Central memory CD4-positive, alpha-beta T cell (primary cell): ENCODE data around the gene AQP11.
"Not testable (repeated sequence)": the region's sequence is repeated elsewhere in the genome, so short reads cannot be mapped to it uniquely, and the experiment has no call there.

ENCODE experiments used
- DNase-seq: peaks from one replicate; pipeline ENCODE4 v3.0.0; 2022

The AQP11 gene

GRCh38 chr11:77593883-77594282 lies 4.1 kb downstream of the AQP11 start:
- no peak for DNase-seq

GRCh38 chr11:77596626-77597025 lies 6.9 kb downstream of the AQP11 start:
- no peak for DNase-seq

GRCh38 chr11:77598195-77598594 lies 8.4 kb downstream of the AQP11 start:
- no peak for DNase-seq

GRCh38 chr11:77602381-77603088 lies 12.8 kb downstream of the AQP11 start:
- no peak for DNase-seq

- no peak for DNase-seq
Measured at GRCh38 chr11:77604281-77604680, 14.5 kb downstream of the AQP11 start.

GRCh38 chr11:77609234-77609633 lies 19.5 kb downstream of the AQP11 start:
- no peak for DNase-seq

GRCh38 chr11:77611921-77612320 lies 22.2 kb downstream of the AQP11 start:
- no peak for DNase-seq

- DNase-seq: no peak
Measured at GRCh38 chr11:77617892-77618291, 28.1 kb downstream of the AQP11 start.

GRCh38 chr11:77619576-77620198 lies 29.9 kb downstream of the AQP11 start:
- DNase-seq: peak; percentile 28

- DNase-seq: no peak
Measured at GRCh38 chr11:77630157-77630710, 40.5 kb downstream of the AQP11 start.

- DNase-seq: not testable (repeated sequence)
Measured at GRCh38 chr11:77633926-77634325, 44.2 kb downstream of the AQP11 start.

GRCh38 chr11:77636731-77637344 lies 47.1 kb downstream of the AQP11 start:
- no peak for DNase-seq

GRCh38 chr11:77637345-77638165 lies 47.8 kb downstream of the AQP11 start, which contains the start of gene CLNS1A:
Gene CLNS1A (minus strand): TSS chr11:77637794. CDS start chr11:77637714, 80 bp downstream.
- peak; percentile 66 for DNase-seq

GRCh38 chr11:77642228-77642627 lies 52.5 kb downstream of the AQP11 start:
- no peak for DNase-seq

GRCh38 chr11:77644887-77645286 lies 55.1 kb downstream of the AQP11 start:
- DNase-seq: no peak

- DNase-seq: no peak
Measured at GRCh38 chr11:77647654-77648305, 58.0 kb downstream of the AQP11 start.

GRCh38 chr11:77650123-77650522 lies 60.4 kb downstream of the AQP11 start:
- no peak for DNase-seq

- no peak for DNase-seq
Measured at GRCh38 chr11:77654770-77655434, 65.1 kb downstream of the AQP11 start.

GRCh38 chr11:77656362-77656761 lies 66.6 kb downstream of the AQP11 start:
- no peak for DNase-seq

- DNase-seq: no peak
Measured at GRCh38 chr11:77658213-77659013, 68.7 kb downstream of the AQP11 start.
